Uterus (tissue), 4 donors: ENCODE data around the gene CTIF. TPM values are rescaled to one million over a fixed set of nuclear protein-coding genes. Genes with fewer than 3 reads are reported as not detected.

ENCODE experiments used
- DNase-seq, 2 donors: peaks; one replicate each; pipeline ENCODE4 v3.0.0-alpha.2; 2019 to 2020
- H3K27ac ChIP-seq, 2 donors: fragments of 200-600 bp; sonication (generic); 1 replicate in 1 of 2; 2 replicates in 1 of 2; pipeline ENCODE4 v1.5.1; 2016 to 2018
- H3K27me3 ChIP-seq, 2 donors: fragments of 200-600 bp; sonication (generic); one replicate each; pipeline ENCODE4 v1.5.1; 2018 to 2019; ENCODE audit warnings: control low read depth in 1 of 2
- H3K36me3 ChIP-seq, 2 donors: fragments of 200-600 bp; sonication (generic); one replicate each; pipeline ENCODE4 v1.5.1; 2019; ENCODE audit warnings: control low read depth in 1 of 2
- H3K4me1 ChIP-seq, 2 donors: fragments of 200-600 bp; sonication (generic); one replicate each; pipeline ENCODE4 v1.5.1; 2018 to 2019; ENCODE audit warnings: control low read depth in 1 of 2
- H3K4me3 ChIP-seq, 2 donors: fragments of 200-600 bp; sonication (generic); 1 replicate in 1 of 2; 2 replicates in 1 of 2; pipeline ENCODE4 v1.5.1; 2018 to 2019; ENCODE audit warnings: mild to moderate bottlenecking in 1 of 2
- H3K9me3 ChIP-seq, 2 donors: fragments of 200-600 bp; sonication (generic); one replicate each; pipeline ENCODE4 v1.5.1; 2019; ENCODE audit warnings: control low read depth in 1 of 2
- CTCF ChIP-seq, 4 experiments: fragments of 200-600 bp in 2 of 4; fragments of 450-650 bp in 2 of 4; sonication (generic) in 2 of 4; IDR thresholded peaks; one replicate each; pipeline ENCODE4 v1.5.1; 2016 to 2019; ENCODE audit warnings: antibody characterized with exemption in 4 of 4, mild to moderate bottlenecking in 2 of 4, moderate library complexity in 1 of 4
- POLR2A ChIP-seq, 2 donors: fragments of 450-650 bp; IDR thresholded peaks; one replicate each; pipeline ENCODE4 v1.6.1; 2016; ENCODE audit warnings: antibody characterized with exemption in 2 of 2, mild to moderate bottlenecking in 1 of 2, moderate library complexity in 1 of 2
- intact Hi-C: fragments of 100-400 bp; cut with DNase I; formaldehyde crosslinking; loops from one replicate; pipeline ENCODE4 v1.15.1; 2023; ENCODE audit warnings: low total_unique reads
- total RNA-seq, 4 donors: library from RNA; depleted of rRNA in 3 of 4; stranded (reverse); fragments of >200 nt in 3 of 4; gene quantifications; one replicate each; pipeline versions ENCODE4 v1.1.0 to v1.2.4, GENCODE V29; 2014 to 2023
- donor health status: DM: yes; HTN: yes; CAD: no.

CTIF gene
- total RNA-seq, 4 donors from 2014 or later, result 11.3 to 94.3 (median 48.0) TPM

- no peaks in the 10 kb centered on the region for H3K27me3 ChIP-seq
- no peak overlapping the region for H3K4me3 ChIP-seq
- no peaks in the 10 kb centered on the region for H3K9me3 ChIP-seq
- H3K4me1 ChIP-seq, result no peaks in the 10 kb centered on the region
- no peak for DNase-seq
- H3K27ac ChIP-seq, result no peak overlapping the region
- TF ChIP-seq CTCF (IDR thresholded peaks at IDR 0.05) (no peak), POLR2A (IDR thresholded peaks at IDR 0.05) (no peak)
- intact Hi-C loops, result no loop called here
- no peaks in the 10 kb centered on the region for H3K36me3 ChIP-seq
Measured at GRCh38 chr18:48536516-48536915, 2.3 kb upstream of the CTIF start.

DNA sequence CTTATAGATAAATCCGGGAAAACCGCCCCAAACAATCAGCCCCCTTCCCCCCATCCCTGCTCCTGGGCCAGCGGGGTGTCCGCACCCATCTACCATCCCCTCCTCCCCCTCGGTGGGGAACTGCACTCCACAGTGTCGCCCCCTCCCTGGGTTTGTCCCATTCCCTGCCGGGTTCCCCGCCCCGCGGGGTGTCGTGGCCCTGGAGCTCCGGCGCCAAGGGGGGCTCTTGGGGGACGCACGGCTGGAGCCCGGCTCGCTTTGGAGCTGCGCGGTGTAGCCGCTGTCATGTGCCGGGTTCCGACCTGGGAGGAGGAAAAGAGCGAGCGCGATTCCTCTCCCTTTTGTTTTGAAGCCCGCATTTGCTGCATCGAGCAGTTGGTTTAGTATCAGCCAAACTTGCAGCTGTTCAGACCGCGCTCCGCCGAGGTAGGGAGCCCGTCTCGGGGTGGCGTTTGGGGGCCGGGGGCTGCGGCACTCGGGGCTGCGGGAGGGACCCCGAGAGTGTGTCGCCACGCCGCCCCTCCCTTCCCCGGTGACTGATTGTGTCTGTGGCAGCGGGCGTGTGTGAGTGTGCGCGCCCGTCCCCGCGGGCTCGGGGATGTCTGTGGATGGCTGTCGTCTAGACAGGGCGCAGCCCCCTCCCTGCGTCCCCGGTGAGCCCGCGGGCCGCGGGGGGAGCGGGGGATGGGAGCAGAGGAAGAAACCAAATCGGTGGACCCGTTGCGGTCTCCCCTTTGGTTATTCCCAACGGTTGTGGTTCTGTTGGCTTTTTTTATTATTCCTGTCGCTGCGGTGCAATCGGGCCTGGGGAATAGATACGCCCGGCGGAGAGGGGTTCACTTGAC, 797 bp downstream of the CTIF start:
- no peaks in the 10 kb centered on the region for H3K9me3 ChIP-seq
- H3K27ac ChIP-seq, result peak overlapping the region; percentile 87 to 93
- DNase-seq, result peak; percentile 47 to 54
- intact Hi-C loops, result no loop called here
- H3K36me3 ChIP-seq, result no peaks in the 10 kb centered on the region
- H3K4me3 ChIP-seq, result peak overlapping the region; percentile 60 to 79
- H3K4me1 ChIP-seq, result no peaks in the 10 kb centered on the region
- H3K27me3 ChIP-seq, result no peaks in the 10 kb centered on the region
- TF ChIP-seq CTCF (IDR thresholded peaks at IDR 0.05) (no peak), POLR2A (IDR thresholded peaks at IDR 0.05) (no peak)

GRCh38 chr18:48540251-48541025, 1.6 kb downstream of the CTIF start:
- intact Hi-C loops, result no loop called here
- no peaks in the 10 kb centered on the region for H3K36me3 ChIP-seq

DNA sequence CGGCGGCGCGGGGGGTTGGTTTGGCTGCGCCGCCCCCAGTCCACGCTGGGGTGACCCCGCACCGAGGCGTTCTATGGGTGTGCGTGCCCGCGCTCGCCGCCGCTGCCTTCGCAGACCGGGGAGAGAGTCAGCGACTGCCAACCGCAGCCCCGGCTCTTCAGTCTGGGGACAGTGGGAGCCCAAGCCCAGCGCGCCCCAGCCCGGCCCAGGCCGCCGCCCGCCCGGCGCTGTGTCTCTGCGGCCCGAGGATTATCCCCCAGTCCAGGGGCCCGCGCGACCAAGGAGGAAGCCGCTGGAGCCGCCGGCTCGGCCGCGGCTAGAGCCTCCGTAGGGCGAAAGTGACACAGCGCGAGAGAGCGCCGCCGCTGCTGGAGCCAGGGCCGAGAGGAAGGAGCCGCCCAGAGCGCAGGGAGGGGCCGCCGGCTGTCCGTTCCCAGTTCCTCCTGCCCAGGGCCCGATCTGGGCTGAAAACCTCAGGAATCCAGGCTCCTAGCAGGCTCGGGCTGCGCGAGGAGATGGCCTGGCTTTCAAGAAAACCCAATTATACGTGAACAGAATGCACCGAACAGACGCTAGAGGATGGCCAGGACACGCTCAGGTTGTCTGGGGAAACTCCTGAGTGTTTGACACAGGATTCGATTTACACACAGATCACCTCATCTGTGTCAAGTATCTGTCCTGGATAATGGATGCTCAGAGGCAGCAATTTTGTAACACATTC, 2.4 kb downstream of the CTIF start:
- DNase-seq, result peak; percentile 65 to 73
- H3K27ac ChIP-seq, result peak overlapping the region; percentile 87 to 93
- peaks cover 0 to 8% of the 10 kb centered on the region in 2 donors for H3K4me1 ChIP-seq
- H3K27me3 ChIP-seq, result no peaks in the 10 kb centered on the region
- no peaks in the 10 kb centered on the region for H3K36me3 ChIP-seq
- no peaks in the 10 kb centered on the region for H3K9me3 ChIP-seq
- peak; percentile 35 to 56 for TF ChIP-seq POLR2A (IDR thresholded peaks at IDR 0.05)
- TF ChIP-seq CTCF (IDR thresholded peaks at IDR 0.05), result peak in 1 of 4 experiments; percentile 11
- intact Hi-C loops, result no loop called here
- H3K4me3 ChIP-seq, result peak overlapping the region; percentile 60 to 79

More at GRCh38 chr18:48540251-48541025, 1.6 kb downstream of the CTIF start:
- Histone ChIP-seq H3K4me3 (peak overlapping the region; percentile 60 to 79), H3K9me3 (no peaks in the 10 kb centered on the region), H3K27me3 (no peaks in the 10 kb centered on the region), H3K4me1 (peaks cover 0 to 3% of the 10 kb centered on the region in 2 donors), H3K27ac (peak overlapping the region; percentile 87 to 93)
- TF ChIP-seq CTCF (IDR thresholded peaks at IDR 0.05), result peak in 1 of 4 experiments; percentile 36
- TF ChIP-seq POLR2A (IDR thresholded peaks at IDR 0.05), result peak in 1 of 2 donors; percentile 14
- DNase-seq, result peak; percentile 63 to 65
